Measurements from ENCODE around the gene TMEM154. TPM values are rescaled to one million over a fixed set of nuclear protein-coding genes. Genes with fewer than 3 reads are reported as not detected.

Gene TMEM154
- total RNA-seq, 1 experiment from 2014 or later: 34.5 TPM

DNA sequence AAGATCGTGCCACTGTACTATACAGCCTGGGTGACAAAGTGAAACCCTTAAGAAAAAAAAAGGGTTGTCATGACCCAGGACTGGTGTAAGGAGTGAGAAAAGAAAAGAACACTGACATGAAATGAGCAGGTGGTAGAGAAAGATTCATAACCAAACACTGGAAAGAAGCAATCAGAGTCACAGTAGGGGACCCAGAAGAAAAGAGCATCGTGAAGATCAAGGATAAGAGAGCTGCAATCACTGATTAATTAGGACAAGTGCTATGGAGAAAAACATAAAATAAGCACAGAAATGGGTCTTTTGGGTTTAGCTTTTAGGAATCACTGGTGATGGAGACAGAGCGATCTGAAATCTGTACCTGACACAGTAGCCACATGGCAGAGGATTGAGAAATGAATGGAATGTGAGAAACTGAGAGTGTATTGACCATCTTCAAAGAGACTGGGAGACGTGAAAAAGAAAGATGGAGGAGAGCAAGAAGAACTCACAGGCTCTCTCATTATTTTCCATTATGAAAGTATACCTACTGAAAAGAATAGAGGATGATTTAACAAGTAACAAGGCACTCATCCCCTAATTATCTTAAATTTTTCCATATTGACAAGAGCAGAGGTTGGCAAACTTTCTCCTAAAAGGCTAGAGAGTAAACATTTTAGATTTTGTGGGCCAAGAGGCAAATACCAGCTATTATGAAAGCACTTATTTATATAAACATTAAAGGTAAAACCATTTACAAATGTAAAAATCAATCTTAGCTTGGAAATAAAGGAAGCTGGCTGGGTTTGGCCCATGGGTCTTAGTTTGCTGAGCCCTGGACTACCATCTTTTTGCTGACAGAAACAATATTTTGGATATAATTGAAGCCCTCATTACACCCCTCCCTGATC lies 7.3 kb downstream of the TMEM154 start:
- Histone ChIP-seq H3K9me3 (ENCODE audit: insufficient read depth, low read depth) (no peaks in the 10 kb centered on the region), H3K27ac (no peak overlapping the region), H3K4me3 (no peak overlapping the region), H3K36me3 (ENCODE audit: low read depth) (no peaks in the 10 kb centered on the region), H3K4me2 (no peak overlapping the region), H2AFZ (no peak overlapping the region), H3K79me2 (ENCODE audit: low read depth) (no peaks in the 10 kb centered on the region), H4K20me1 (ENCODE audit: insufficient read depth) (no peaks in the 10 kb centered on the region), H3F3A (ENCODE audit: insufficient read depth, low read depth) (no peaks in the 10 kb centered on the region), H3K4me1 (replicated peaks; ENCODE audit: insufficient read depth) (no peaks in the 10 kb centered on the region), H3K9me2 (ENCODE audit: insufficient read depth) (no peaks in the 10 kb centered on the region), H3K27me3 (ENCODE audit: insufficient read depth, low read depth) (no peaks in the 10 kb centered on the region)
- no peak for DNase-seq
- POLR2A ChIA-PET (ENCODE audit: unreplicated experiment): no interaction called here
- no TSS peak for BruUV-seq (replicated peaks)
- intact Hi-C loops (cut with micrococcal nuclease; ENCODE audit: unreplicated experiment): no loop called here
- CTCF ChIA-PET: no interaction called here
- TF ChIP-seq CTCF (conservative IDR thresholded peaks at IDR 0.05) (no peak), EZH2 (IDR thresholded peaks at IDR 0.05; ENCODE audit: low read depth) (no peak)

DNA sequence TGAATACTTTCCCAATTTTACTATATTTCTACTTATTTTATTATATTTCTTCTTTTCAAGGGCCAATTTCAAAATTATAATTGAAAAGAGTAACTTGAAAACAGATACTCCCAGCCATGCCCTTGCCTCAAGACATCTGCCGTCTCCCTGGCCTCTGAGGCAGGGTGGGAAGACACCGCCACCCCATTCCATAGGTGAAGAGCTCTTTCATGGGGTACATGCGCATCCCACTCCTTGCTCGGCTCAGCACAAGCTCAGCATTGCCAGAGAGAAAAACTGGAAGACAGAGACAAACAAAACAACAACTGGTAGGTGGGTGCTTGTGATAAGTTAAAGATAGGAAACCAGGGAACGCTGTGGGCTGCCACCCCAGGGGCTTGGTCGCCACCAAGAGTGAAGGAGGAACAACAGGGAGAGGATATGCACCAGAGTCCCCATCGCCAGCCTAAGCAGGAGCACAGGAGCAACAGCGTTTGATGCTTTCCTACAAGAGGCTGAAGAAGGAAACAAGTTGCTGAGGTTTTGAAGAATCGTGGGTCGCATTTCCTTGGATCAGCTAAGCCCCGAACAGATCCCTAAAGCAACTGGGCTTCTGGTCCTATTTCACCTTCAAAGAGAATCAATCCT lies 11.3 kb downstream of the TMEM154 start:
- Histone ChIP-seq H3F3A (ENCODE audit: insufficient read depth, low read depth) (no peaks in the 10 kb centered on the region), H3K4me2 (no peak overlapping the region), H3K27ac (no peak overlapping the region), H3K79me2 (ENCODE audit: low read depth) (no peaks in the 10 kb centered on the region), H3K9me2 (ENCODE audit: insufficient read depth) (no peaks in the 10 kb centered on the region), H2AFZ (no peak overlapping the region), H3K4me3 (no peak overlapping the region), H4K20me1 (ENCODE audit: insufficient read depth) (no peaks in the 10 kb centered on the region), H3K27me3 (ENCODE audit: insufficient read depth, low read depth) (no peaks in the 10 kb centered on the region), H3K36me3 (ENCODE audit: low read depth) (no peaks in the 10 kb centered on the region), H3K4me1 (replicated peaks; ENCODE audit: insufficient read depth) (no peaks in the 10 kb centered on the region), H3K9me3 (ENCODE audit: insufficient read depth, low read depth) (no peaks in the 10 kb centered on the region)
- ChIA-PET CTCF (no interaction called here), POLR2A (ENCODE audit: unreplicated experiment) (no interaction called here)
- intact Hi-C loops (cut with micrococcal nuclease; ENCODE audit: unreplicated experiment): no loop called here
- no peak for TF ChIP-seq CTCF (conservative IDR thresholded peaks at IDR 0.05)
- no peak for TF ChIP-seq EZH2 (IDR thresholded peaks at IDR 0.05; ENCODE audit: low read depth)
- BruUV-seq (replicated peaks): no TSS peak
- no peak for DNase-seq

GRCh38 chr4:152667781-152668180 lies 12.0 kb downstream of the TMEM154 start:
- Histone ChIP-seq H3K27me3 (ENCODE audit: insufficient read depth, low read depth) (no peaks in the 10 kb centered on the region), H3K4me1 (replicated peaks; ENCODE audit: insufficient read depth) (no peaks in the 10 kb centered on the region), H4K20me1 (ENCODE audit: insufficient read depth) (no peaks in the 10 kb centered on the region), H3K9me2 (ENCODE audit: insufficient read depth) (no peaks in the 10 kb centered on the region), H3K79me2 (ENCODE audit: low read depth) (no peaks in the 10 kb centered on the region), H3K27ac (no peak overlapping the region), H3K36me3 (ENCODE audit: low read depth) (no peaks in the 10 kb centered on the region), H3K4me3 (no peak overlapping the region), H3K9me3 (ENCODE audit: insufficient read depth, low read depth) (no peaks in the 10 kb centered on the region), H3K4me2 (no peak overlapping the region), H3F3A (ENCODE audit: insufficient read depth, low read depth) (no peaks in the 10 kb centered on the region), H2AFZ (no peak overlapping the region)
- ChIA-PET POLR2A (ENCODE audit: unreplicated experiment) (no interaction called here), CTCF (no interaction called here)
- DNase-seq: no peak
- intact Hi-C loops (cut with micrococcal nuclease; ENCODE audit: unreplicated experiment): no loop called here
- BruUV-seq (replicated peaks): no TSS peak
- TF ChIP-seq CTCF (conservative IDR thresholded peaks at IDR 0.05) (no peak), EZH2 (IDR thresholded peaks at IDR 0.05; ENCODE audit: low read depth) (no peak)
